HepG2 (cell line): ENCODE data around the gene ANKRD17. TPM values are rescaled to one million over a fixed set of nuclear protein-coding genes. Genes with fewer than 3 reads are reported as not detected.

Source experiments
- ATAC-seq: fragments of 200-7000 bp; cut with Tn5 transposase; 3 replicates; pipeline ENCODE4 v1.9.1; 2020; ENCODE audit warnings: mild to moderate bottlenecking, moderate library complexity
- BruUV-seq: library from RNA; stranded (reverse); fragments of 400-500 nt; replicated peaks from 2 replicates; lab custom pipeline; 2021; lab: Mats Ljungman, UMichigan
- CTCF ChIA-PET: fragments of 300-600 bp; formaldehyde crosslinking; extraction: SDS; loops from one replicate; lab custom pipeline; 2021; ENCODE audit warnings: low total read pairs, inconsistent platforms, low intra/inter-chr PET ratio; lab: Yijun Ruan, JAX
- POLR2A ChIA-PET: fragments of 350-600 bp; sonication (Branson Sonifier 250); formaldehyde crosslinking; loops from one replicate; lab custom pipeline; 2020; ENCODE audit warnings: antibody characterized with exemption, inconsistent platforms; lab: Yijun Ruan, JAX
- DNase-seq: peaks from one replicate; pipeline ENCODE4 v3.0.0-alpha.2; 2015; ENCODE audit warnings: low spot score
- FAIRE-seq: peaks from 3 replicates; lab custom pipeline; 2011; peaks lifted over from hg19 to GRCh38; lab: Jason Lieb, UNC
- H2AFZ ChIP-seq: one replicate; pipeline ENCODE4 v1.6.1; 2011; ENCODE audit warnings: low read length, inconsistent platforms
- H3K27ac ChIP-seq: fragments of 300-600 bp; 3 replicates; pipeline ENCODE4 v1.8.0; 2011; ENCODE audit warnings: mixed run types, mild to moderate bottlenecking, mixed read lengths, low read length, inconsistent platforms; ENCODE audit not compliant: insufficient read depth; ENCODE audit errors: extremely low read length
- H3K27me3 ChIP-seq, 2 experiments: fragments of 200-600 bp in 1 of 2; 2 replicates in 1 of 2; 3 replicates in 1 of 2; pipeline versions ENCODE4 v1.6.0 to v1.8.0; 2011; ENCODE audit warnings: low read length in 2 of 2, mild to moderate bottlenecking in 2 of 2, moderate library complexity in 2 of 2, inconsistent platforms in 1 of 2; ENCODE audit not compliant: insufficient read depth in 2 of 2, control insufficient read depth in 1 of 2
- H3K36me3 ChIP-seq, 2 experiments: fragments of 200-600 bp in 1 of 2; replicated peaks in 1 of 2; 2 replicates in 1 of 2; 3 replicates in 1 of 2; pipeline versions ENCODE4 v1.5.1 to v1.8.0; 2011; ENCODE audit warnings: low read length in 2 of 2, inconsistent platforms in 1 of 2; ENCODE audit not compliant: insufficient read depth in 2 of 2, control insufficient read depth in 1 of 2
- H3K4me1 ChIP-seq: 2 replicates; pipeline ENCODE4 v1.5.1; 2012; ENCODE audit warnings: low read length, inconsistent platforms; ENCODE audit not compliant: insufficient read depth
- H3K4me2 ChIP-seq: 2 replicates; pipeline ENCODE4 v1.6.0; 2011; ENCODE audit warnings: low read depth, low read length, inconsistent platforms
- H3K4me3 ChIP-seq, 3 experiments: fragments of 200-600 bp in 1 of 3; sonication (generic), shearing (Covaris generic) in 1 of 3; replicated peaks in 1 of 3; 2 replicates each; pipeline ENCODE4 v1.5.1; 2011 to 2016; ENCODE audit warnings: low read length in 3 of 3, inconsistent platforms in 2 of 3, low read depth in 2 of 3, mild to moderate bottlenecking in 2 of 3, control low read depth in 1 of 3, mixed read lengths in 1 of 3; ENCODE audit not compliant: insufficient read depth in 1 of 3
- H3K79me2 ChIP-seq: one replicate; pipeline ENCODE4 v1.6.1; 2011; ENCODE audit warnings: low read length, inconsistent platforms; ENCODE audit not compliant: insufficient read depth
- H3K9ac ChIP-seq: 2 replicates; pipeline ENCODE4 v1.6.0; 2011; ENCODE audit warnings: mild to moderate bottlenecking, low read depth, low read length, inconsistent platforms; ENCODE audit not compliant: insufficient read depth
- H3K9me3 ChIP-seq: 2 replicates; pipeline ENCODE4 v1.5.1; 2012; ENCODE audit warnings: mild to moderate bottlenecking, low read length
- H4K20me1 ChIP-seq: 2 replicates; pipeline ENCODE4 v1.6.0; 2011; ENCODE audit warnings: inconsistent platforms, mild to moderate bottlenecking, low read length, moderate library complexity; ENCODE audit not compliant: insufficient read depth
- ELF3 ChIP-seq: IDR thresholded peaks from 2 replicates; pipeline ENCODE4 v1.6.1; 2016; ENCODE audit warnings: missing genetic modification reagents, missing compliant biosample characterization
- NRL ChIP-seq: sonication (generic); formaldehyde crosslinking; IDR thresholded peaks from 2 replicates; pipeline ENCODE4 v1.5.0; 2020; ENCODE audit warnings: missing genetic modification reagents, mild to moderate bottlenecking, moderate library complexity, borderline replicate concordance
- PHF20 ChIP-seq: sonication (generic); formaldehyde crosslinking; IDR thresholded peaks from 2 replicates; pipeline ENCODE4 v1.5.0; 2020; ENCODE audit warnings: mild to moderate bottlenecking, missing genetic modification reagents
- SP140L ChIP-seq: sonication (generic); formaldehyde crosslinking; IDR thresholded peaks from 2 replicates; pipeline ENCODE4 v1.4.0; 2020; ENCODE audit warnings: missing genetic modification reagents, borderline replicate concordance
- TAF15 ChIP-seq: fragments of 200-400 bp; formaldehyde crosslinking; IDR thresholded peaks from one replicate; pipeline ENCODE4 v1.6.1; 2018; ENCODE audit warnings: mild to moderate bottlenecking, low read depth, low read length; ENCODE audit not compliant: poor library complexity, severe bottlenecking
- TCF7 ChIP-seq: sonication (generic); IDR thresholded peaks from 2 replicates; pipeline ENCODE4 v1.6.1; 2016; ENCODE audit warnings: antibody characterized with exemption, low read depth
- TGIF2 ChIP-seq: IDR thresholded peaks from 2 replicates; pipeline ENCODE4 v1.6.1; 2016; ENCODE audit warnings: control low read depth, missing compliant biosample characterization
- ZNF180 ChIP-seq: sonication (generic); formaldehyde crosslinking; IDR thresholded peaks from 2 replicates; pipeline ENCODE4 v1.4.0; 2020; ENCODE audit warnings: low read depth, missing genetic modification reagents, borderline replicate concordance
- ZNF225 ChIP-seq: sonication (generic); formaldehyde crosslinking; IDR thresholded peaks from 2 replicates; pipeline ENCODE4 v1.4.0; 2020; ENCODE audit warnings: mild to moderate bottlenecking, missing genetic modification reagents
- ZNF260 ChIP-seq: sonication (generic); formaldehyde crosslinking; IDR thresholded peaks from 2 replicates; pipeline ENCODE4 v1.4.0; 2020; ENCODE audit warnings: missing genetic modification reagents, low read depth, mild to moderate bottlenecking, borderline replicate concordance
- ZNF282 ChIP-seq: fragments of 450-650 bp; IDR thresholded peaks from 2 replicates; pipeline ENCODE4 v1.6.1; 2018; ENCODE audit not compliant: partially characterized antibody
- ZNF333 ChIP-seq: sonication (generic); formaldehyde crosslinking; IDR thresholded peaks from 2 replicates; pipeline ENCODE4 v1.4.0; 2020; ENCODE audit warnings: mild to moderate bottlenecking, missing genetic modification reagents, borderline replicate concordance
- ZNF382 ChIP-seq: sonication (generic); formaldehyde crosslinking; IDR thresholded peaks from 2 replicates; pipeline ENCODE4 v1.5.0; 2020; ENCODE audit warnings: missing genetic modification reagents, mild to moderate bottlenecking, borderline replicate concordance
- ZNF607 ChIP-seq: sonication (generic); formaldehyde crosslinking; IDR thresholded peaks from 2 replicates; pipeline ENCODE4 v1.5.1; 2020; ENCODE audit warnings: missing genetic modification reagents, mild to moderate bottlenecking, borderline replicate concordance
- ZNF644 ChIP-seq: IDR thresholded peaks from 2 replicates; pipeline ENCODE4 v1.6.1; 2016; ENCODE audit warnings: low read depth
- ZNF749 ChIP-seq: sonication (generic); formaldehyde crosslinking; IDR thresholded peaks from 2 replicates; pipeline ENCODE4 v1.8.0; 2022; ENCODE audit warnings: mild to moderate bottlenecking, missing genetic modification reagents, moderate library complexity, borderline replicate concordance
- ZNF850 ChIP-seq: sonication (generic); formaldehyde crosslinking; conservative IDR thresholded peaks from 2 replicates; pipeline ENCODE4 v1.9.0; 2021; ENCODE audit warnings: mild to moderate bottlenecking, missing genetic modification reagents
- WGBS: methylation state at CpG from one replicate; pipeline ENCODE4 v1.1.6; 2017; ENCODE audit warnings: low lambda C conversion rate; 5-methylcytosine and 5-hydroxymethylcytosine counted together
- in situ Hi-C: cut with HindIII; loops from 2 replicates; pipeline ENCODE4 v1.10.0; 2017; ENCODE audit warnings: low pct_unique_long_range_greater_than_20kb; ENCODE audit not compliant: extremely low pct_ligation_motif_present
- intact Hi-C: fragments of 100-400 bp; cut with micrococcal nuclease; formaldehyde crosslinking; loops from one replicate; pipeline ENCODE4 v1.10.0; 2022; ENCODE audit not compliant: unreplicated experiment
- polyA plus RNA-seq, 8 experiments: library from polyadenylated mRNA; depleted of rRNA in 3 of 8; stranded (reverse) in 7 of 8; unstranded in 1 of 8; fragments of >200 nt; fragmentation: Illumina TruSeq in 4 of 8; extraction: Trizol in 4 of 8; gene quantifications; 2 replicates each; pipeline versions ENCODE4 v1.2.1 to v1.2.3, GENCODE V29; 2011 to 2016; ENCODE audit warnings: low read depth in 4 of 8, missing spikeins in 1 of 8, mixed read lengths in 1 of 8; ENCODE audit not compliant: insufficient read depth in 1 of 8
- total RNA-seq, 5 experiments: library from RNA; depleted of rRNA; stranded (reverse); fragments of >200 nt; fragmentation: Illumina TruSeq; extraction: Trizol; gene quantifications; 2 replicates each; pipeline ENCODE4 v1.2.3, GENCODE V29; 2016; ENCODE audit warnings: low read depth in 1 of 5
- TF ChIP-seq, protein P1 (sequence below): sonication (generic); formaldehyde crosslinking; conservative IDR thresholded peaks from 2 replicates; pipeline ENCODE4 v1.5.0; 2020; ENCODE audit warnings: missing genetic modification reagents

The ANKRD17 gene
- total and polyA plus RNA-seq, 2 of the 13 experiments (the other 11 are each of a cell fraction or from before 2014, with no cell fraction given), result 55.7 to 61.1 TPM

DNA sequence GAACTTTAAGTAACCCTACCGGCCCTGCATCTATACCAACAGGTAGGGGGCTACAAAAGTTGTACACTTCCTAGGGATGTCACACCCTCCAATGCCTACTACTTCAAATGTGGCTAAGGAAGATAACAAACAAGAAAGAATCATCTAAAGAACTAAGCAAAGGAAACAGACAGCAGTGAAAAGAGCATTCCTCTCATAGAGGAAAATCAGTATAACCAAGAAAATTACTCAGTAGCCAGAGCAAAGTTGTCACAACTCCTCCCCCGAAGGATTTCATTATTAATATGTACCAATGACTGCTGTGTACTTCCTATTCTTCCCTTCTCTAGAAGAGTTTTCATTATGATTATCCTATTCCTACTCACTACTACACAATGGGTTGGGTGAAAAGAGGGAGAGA, 12.6 kb downstream of the ANKRD17 start:
- BruUV-seq, result no TSS peak
- POLR2A ChIA-PET, result interaction anchor here (0.8 to 2.0 kb wide), 3 partner anchors 8 to 13 kb away, joined by 3 to 9 read pairs (median 3); partner anchors contain the start of gene ANKRD17
- no peak for DNase-seq
- Histone ChIP-seq H3K36me3 (peaks cover 2 to 16% of the 10 kb centered on the region in 2 experiments; a peak in 4 of 5 replicates), H3K27ac (no peak overlapping the region), H3K9ac (no peak overlapping the region), H2AFZ (no peak overlapping the region), H3K9me3 (no peaks in the 10 kb centered on the region), H3K4me2 (no peak overlapping the region), H4K20me1 (peaks cover 83% of the 10 kb centered on the region), H3K4me1 (peaks cover 33% of the 10 kb centered on the region), H3K79me2 (peaks cover 100% of the 10 kb centered on the region), H3K27me3 (no peaks in the 10 kb centered on the region; a peak in 1 of 5 replicates), H3K4me3 (no peak overlapping the region)
- in situ Hi-C loops (no loop called here), intact Hi-C loops (no loop called here)
- no peak for FAIRE-seq
- CTCF ChIA-PET, result no interaction called here
- TF ChIP-seq ZNF282 (no peak), NRL (CRISPR knock-in tag) (no peak), ZNF644 (CRISPR knock-in tag) (no peak), ELF3 (no peak), TGIF2 (CRISPR knock-in tag) (no peak), ZNF180 (CRISPR knock-in tag) (no peak), ZNF260 (CRISPR knock-in tag) (no peak), TCF7 (no peak), ZNF850 (no peak), PHF20 (no peak), ZNF607 (CRISPR knock-in tag) (no peak), ZNF749 (no peak), SP140L (CRISPR knock-in tag) (no peak), ZNF382 (no peak), ZNF333 (no peak), ZNF225 (CRISPR knock-in tag) (no peak), TAF15 (no peak)
- TF ChIP-seq, protein P1, sequence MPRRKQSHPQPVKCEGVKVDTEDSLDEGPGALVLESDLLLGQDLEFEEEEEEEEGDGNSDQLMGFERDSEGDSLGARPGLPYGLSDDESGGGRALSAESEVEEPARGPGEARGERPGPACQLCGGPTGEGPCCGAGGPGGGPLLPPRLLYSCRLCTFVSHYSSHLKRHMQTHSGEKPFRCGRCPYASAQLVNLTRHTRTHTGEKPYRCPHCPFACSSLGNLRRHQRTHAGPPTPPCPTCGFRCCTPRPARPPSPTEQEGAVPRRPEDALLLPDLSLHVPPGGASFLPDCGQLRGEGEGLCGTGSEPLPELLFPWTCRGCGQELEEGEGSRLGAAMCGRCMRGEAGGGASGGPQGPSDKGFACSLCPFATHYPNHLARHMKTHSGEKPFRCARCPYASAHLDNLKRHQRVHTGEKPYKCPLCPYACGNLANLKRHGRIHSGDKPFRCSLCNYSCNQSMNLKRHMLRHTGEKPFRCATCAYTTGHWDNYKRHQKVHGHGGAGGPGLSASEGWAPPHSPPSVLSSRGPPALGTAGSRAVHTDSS (CRISPR knock-in tag), result no peak
- 98% methylated on average over 2 of the region's 2 CpGs for WGBS
- no peak; the same call in 1 of the 3 replicates for ATAC-seq
